ENCODE results near the gene FXYD3.
"Not testable (repeated sequence)": the region's sequence is repeated elsewhere in the genome, so short reads cannot be mapped to it uniquely, and the experiment has no call there.

FXYD3 gene

GRCh38 chr19:35125270-35125717 lies 9.7 kb downstream of the FXYD3 start:
- no peak for DNase-seq (ENCODE audit: low spot score)

- DNase-seq (ENCODE audit: low spot score), result no peak
Measured at GRCh38 chr19:35125749-35126623, 10.4 kb downstream of the FXYD3 start.

- no peak for DNase-seq (ENCODE audit: low spot score)
Measured at GRCh38 chr19:35126624-35126959, 11.0 kb downstream of the FXYD3 start.

- no peak for DNase-seq (ENCODE audit: low spot score)
Measured at GRCh38 chr19:35127871-35128270, 12.2 kb downstream of the FXYD3 start.

DNA sequence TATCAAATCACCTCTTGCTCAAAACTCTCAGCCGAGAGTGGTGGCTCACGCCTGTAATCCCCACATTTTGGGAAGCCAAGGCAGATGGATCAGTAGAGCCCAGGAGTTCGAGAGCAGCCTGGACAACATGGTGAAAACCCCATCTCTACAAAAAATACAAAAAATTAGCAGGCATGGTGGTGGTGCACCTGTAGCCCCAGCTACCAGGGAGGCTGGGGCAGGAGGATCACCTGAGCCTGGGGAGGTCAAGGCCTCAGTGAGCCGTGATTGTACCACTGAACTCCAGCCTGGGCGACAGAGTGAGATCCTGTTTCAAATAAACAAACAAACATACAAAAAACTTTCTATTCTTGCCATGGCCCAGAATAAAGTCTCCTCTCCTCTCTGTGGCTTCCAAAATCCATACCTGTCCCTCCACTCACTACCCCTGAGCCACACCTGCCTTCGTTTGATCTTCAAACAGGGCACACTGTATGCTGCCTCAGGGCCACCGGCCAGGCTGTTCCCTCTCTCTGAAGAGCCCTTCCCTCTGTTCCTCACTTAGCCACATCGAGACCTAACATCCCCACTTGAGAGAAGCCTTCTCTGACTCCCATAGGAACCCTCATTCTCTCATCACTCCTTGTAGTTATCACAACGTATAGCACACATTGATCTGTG lies 12.9 kb downstream of the FXYD3 start:
- no peak for DNase-seq (ENCODE audit: low spot score)

DNA sequence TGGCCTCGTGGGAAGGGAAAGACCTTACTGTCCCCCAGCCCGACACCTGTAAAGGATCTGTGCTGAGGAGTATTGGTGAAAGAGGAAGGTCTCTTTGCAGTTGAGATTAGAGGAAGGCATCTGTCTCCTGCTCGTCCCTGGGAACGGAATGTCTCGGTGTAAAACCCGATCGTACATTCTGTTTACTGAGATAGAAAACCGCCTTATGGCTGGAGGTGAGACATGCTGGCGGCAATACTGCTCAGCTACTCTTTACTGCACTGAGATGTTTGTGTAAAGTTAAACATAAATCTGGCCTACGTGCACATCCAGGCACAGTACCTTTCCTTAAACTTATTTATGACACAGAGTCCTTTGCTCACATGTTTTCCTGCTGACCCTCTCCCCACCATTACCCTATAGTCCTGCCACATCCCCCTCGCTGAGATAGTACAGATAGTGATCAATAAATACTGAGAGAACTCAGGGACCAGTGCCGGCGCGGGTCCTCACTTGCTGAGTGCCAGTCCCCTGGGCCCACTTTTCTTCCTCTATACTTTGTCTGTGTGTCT lies 14.2 kb downstream of the FXYD3 start:
- DNase-seq (ENCODE audit: low spot score), result not testable (repeated sequence)

DNA sequence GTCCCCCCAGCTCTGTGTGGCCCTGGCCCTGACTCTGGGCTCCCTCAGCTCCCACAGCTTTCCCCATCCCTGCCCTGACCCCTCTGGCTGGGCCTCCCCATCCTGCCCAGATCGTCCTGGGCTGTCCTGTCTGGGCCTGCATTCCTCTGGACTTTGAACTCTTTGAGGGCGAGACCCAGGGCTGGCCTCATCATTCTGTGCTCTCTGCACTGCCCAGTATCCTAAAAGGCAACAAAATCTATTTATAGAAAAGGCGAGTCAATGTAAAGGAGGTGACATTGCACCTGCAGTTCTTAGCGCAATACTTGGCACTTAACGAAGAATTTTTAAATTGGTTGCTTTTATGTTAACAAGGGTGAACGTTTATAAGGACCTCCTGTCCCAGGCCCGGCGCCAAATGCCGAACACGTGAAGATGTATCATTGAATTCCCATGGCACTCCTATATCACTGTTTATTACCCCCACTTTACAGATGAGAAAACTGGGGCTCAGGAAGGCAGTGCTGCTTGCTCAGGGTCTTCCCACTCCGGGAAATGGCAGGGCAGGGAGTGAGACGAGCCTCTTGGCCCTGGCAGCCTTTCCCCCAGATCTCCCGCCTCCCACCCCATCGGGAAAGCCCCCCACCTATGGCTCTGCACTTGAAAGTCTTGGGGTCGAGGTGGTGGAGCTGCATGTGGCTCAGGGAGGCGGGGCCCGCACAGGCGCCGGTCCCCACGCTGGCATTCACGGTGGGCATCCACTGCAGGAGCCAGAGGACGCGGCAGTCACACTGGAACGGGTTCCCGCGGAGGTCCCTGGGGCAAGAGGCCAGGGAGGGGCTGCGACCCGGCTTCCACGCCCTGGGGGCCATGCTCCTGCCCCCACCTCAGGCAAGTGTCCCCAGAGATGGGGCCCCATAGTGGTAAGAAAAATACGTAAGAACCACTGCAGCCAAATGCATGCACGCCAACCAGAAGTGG lies 15.4 kb downstream of the FXYD3 start:
- DNase-seq (ENCODE audit: low spot score), result no peak

DNA sequence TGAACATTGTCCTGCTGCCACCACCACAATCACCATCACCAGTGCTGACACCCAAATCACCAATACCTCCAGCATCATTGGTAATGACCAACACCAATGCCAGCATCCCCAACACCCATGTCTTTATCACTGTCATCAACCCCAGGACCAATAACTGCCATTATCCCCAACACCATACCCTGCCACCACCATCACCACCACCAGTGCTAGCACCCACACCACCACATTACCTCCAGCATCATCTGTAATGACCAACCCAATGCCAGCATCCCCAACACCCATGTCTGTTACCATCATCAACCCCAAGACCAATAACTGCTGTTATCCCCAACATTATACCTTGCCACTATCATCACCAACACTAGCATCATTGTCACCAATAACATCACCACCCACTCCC lies 16.6 kb downstream of the FXYD3 start:
- DNase-seq (ENCODE audit: low spot score), result no peak

DNA sequence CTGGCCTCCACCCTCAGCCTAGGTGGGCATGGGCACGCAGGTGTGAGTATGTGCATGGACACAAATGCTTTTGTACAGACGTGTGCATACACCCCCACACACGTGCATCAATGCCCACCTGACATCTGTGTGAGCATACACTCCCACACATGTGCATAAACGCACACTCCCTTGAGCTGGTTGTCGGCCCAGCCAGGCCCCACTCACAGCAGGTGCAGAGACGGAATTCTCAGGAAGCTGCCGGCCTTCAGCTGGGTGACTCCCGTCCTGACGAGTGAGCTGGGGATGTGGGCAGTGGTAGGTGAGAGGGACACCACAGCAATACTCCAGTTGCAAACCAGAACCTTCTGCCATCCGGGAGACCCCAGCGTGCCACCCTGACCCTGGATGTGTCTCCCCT lies 18.2 kb downstream of the FXYD3 start:
- no peak for DNase-seq (ENCODE audit: low spot score)

GRCh38 chr19:35134601-35135242 lies 19.1 kb downstream of the FXYD3 start, which contains the start of gene LGI4:
TSS of gene LGI4 (minus strand) at chr19:35135059. CDS start at chr19:35134680, 379 bp downstream.
- DNase-seq (ENCODE audit: low spot score), result no peak

GRCh38 chr19:35135389-35135909 lies 19.8 kb downstream of the FXYD3 start:
- peak; percentile 91 for DNase-seq (ENCODE audit: low spot score)

- no peak for DNase-seq (ENCODE audit: low spot score)
Measured at GRCh38 chr19:35136231-35136630, 20.6 kb downstream of the FXYD3 start.

DNA sequence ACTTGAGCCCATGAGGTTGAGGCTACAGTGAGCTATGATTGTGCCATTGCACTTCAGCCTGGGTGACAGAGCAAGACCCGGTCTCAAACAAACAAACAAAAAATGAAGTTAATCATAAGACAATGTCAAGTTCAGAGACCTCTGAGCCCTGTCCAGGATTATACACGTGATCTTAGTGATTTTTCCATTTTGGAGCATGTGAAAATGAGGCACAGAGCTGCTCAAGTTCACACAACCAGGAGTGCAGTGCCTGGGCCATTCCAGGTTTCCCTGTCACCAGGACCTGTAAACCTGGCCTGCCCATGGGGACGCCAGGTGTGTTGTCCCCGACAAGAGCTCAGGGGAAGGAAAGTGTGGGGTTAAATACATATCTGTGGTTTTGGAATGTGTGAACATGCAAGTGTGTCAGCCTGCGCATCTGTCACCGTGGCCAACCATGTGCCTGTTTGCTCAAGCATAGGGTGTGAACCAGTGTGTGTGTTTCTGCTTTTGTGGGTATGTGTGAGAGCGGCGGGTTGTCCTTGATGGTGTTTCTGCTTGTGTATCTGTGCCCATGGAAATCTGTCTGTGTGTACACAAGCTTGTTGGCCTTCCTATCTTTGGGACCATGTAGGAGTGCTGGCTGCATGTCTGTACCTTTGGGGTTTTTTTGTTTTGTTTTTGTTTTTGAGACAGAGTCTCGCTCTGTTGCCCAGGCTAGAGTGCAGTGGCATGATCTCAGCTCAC lies 21.5 kb downstream of the FXYD3 start:
- no peak for DNase-seq (ENCODE audit: low spot score)

- DNase-seq (ENCODE audit: low spot score), result no peak
Measured at GRCh38 chr19:35138305-35138892, 22.8 kb downstream of the FXYD3 start, which contains the start of gene FXYD1. TSS of gene FXYD1 (plus strand) at chr19:35138824. CDS start at chr19:35140080, 1,256 bp downstream.

DNA sequence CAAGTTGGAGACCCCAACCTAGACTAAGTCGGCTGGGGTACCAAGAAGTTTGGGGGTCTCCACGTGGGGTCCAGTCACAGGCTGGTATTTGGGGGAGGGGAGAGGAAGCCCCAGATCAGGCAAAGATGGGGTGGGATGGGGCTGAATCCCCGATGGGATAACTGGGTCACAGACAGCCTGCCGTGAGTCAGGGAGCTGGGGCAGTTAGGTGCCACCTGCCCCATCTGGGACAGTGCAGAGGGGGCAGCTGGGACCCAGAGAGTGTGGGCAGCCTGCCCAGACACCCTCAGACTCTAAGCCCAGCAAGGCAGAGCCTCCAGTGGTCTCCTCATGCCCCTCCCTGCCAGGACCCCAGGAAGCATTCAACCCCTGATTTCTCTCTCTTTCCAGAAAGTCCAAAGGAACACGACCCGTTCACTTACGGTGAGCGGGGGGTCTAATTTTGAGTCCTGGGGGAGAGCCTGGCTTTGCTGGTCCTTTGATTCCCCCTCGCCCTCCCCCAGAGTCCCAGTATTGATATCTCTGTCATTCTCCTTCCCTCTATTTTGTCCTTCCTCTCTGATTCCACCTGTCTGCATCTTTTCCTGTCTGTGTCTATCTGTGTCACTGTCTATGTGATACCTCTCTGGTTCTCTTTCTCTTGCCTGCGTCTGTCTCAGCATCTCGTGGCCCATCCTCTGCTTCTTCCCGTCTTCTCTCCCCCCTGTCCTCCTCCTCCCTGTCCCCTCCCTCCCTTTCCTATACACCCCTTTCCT lies 24.8 kb downstream of the FXYD3 start:
- DNase-seq (ENCODE audit: low spot score), result no peak

GRCh38 chr19:35140962-35141836 lies 25.6 kb downstream of the FXYD3 start:
- DNase-seq (ENCODE audit: low spot score), result peak; percentile 100

GRCh38 chr19:35141837-35142605 lies 26.4 kb downstream of the FXYD3 start:
- no peak for DNase-seq (ENCODE audit: low spot score)

All from GM03348 (cell line).